GM06990 (cell line): ENCODE data around the gene CMTR2.

Experiments used
- DNase-seq: peaks from one replicate; pipeline ENCODE4 v3.0.0-alpha.2; 2011; ENCODE audit not compliant: insufficient read length; ENCODE audit errors: extremely low read depth
- H3K27me3 ChIP-seq: replicated peaks from 2 replicates; pipeline ENCODE4 v1.6.0; 2011; ENCODE audit warnings: low read length; ENCODE audit not compliant: control insufficient read depth, insufficient read depth
- H3K36me3 ChIP-seq: 2 replicates; pipeline ENCODE4 v1.5.1; 2011; ENCODE audit warnings: low read length; ENCODE audit not compliant: control insufficient read depth, insufficient read depth
- H3K4me3 ChIP-seq: replicated peaks from 2 replicates; pipeline ENCODE4 v1.5.1; 2011; ENCODE audit warnings: low read depth, mild to moderate bottlenecking, control low read depth, low read length
- CTCF ChIP-seq: IDR thresholded peaks from 2 replicates; pipeline ENCODE4 v1.5.1; 2011; ENCODE audit warnings: low read length, control low read depth, mild to moderate bottlenecking, inconsistent platforms; ENCODE audit not compliant: insufficient read depth, poor library complexity, severe bottlenecking

The CMTR2 gene

GRCh38 chr16:71250461-71251235, 38.6 kb downstream of the CMTR2 start:
- no peak for DNase-seq
- Histone ChIP-seq H3K27me3 (no peaks in the 10 kb centered on the region), H3K36me3 (no peaks in the 10 kb centered on the region), H3K4me3 (no peak overlapping the region)
- no peak for TF ChIP-seq CTCF

- no peak for DNase-seq
- no peak for TF ChIP-seq CTCF
- Histone ChIP-seq H3K4me3 (no peak overlapping the region), H3K36me3 (no peaks in the 10 kb centered on the region), H3K27me3 (no peaks in the 10 kb centered on the region)
Measured at GRCh38 chr16:71249399-71249798, 39.8 kb downstream of the CMTR2 start.

GRCh38 chr16:71247478-71247877, 41.7 kb downstream of the CMTR2 start:
- DNase-seq = no peak
- no peaks in the 10 kb centered on the region for H3K36me3 ChIP-seq
- H3K4me3 ChIP-seq = no peak overlapping the region
- no peak for TF ChIP-seq CTCF
- no peaks in the 10 kb centered on the region for H3K27me3 ChIP-seq

- no peak for TF ChIP-seq CTCF
- H3K27me3 ChIP-seq = no peaks in the 10 kb centered on the region
- DNase-seq = no peak
- H3K36me3 ChIP-seq = no peaks in the 10 kb centered on the region
- H3K4me3 ChIP-seq = no peak overlapping the region
Measured at GRCh38 chr16:71246309-71246708, 42.9 kb downstream of the CMTR2 start.

- no peak for DNase-seq
- no peak overlapping the region for H3K4me3 ChIP-seq
- TF ChIP-seq CTCF = no peak
- no peaks in the 10 kb centered on the region for H3K36me3 ChIP-seq
- peaks cover 1% of the 10 kb centered on the region; the same call in 1 of the 2 replicates for H3K27me3 ChIP-seq
Measured at GRCh38 chr16:71244521-71244920, 44.7 kb downstream of the CMTR2 start.

- DNase-seq = no peak
- TF ChIP-seq CTCF = no peak
- H3K4me3 ChIP-seq = no peak overlapping the region
- no peaks in the 10 kb centered on the region for H3K36me3 ChIP-seq
- H3K27me3 ChIP-seq = peaks cover 1% of the 10 kb centered on the region; the same call in 1 of the 2 replicates
Measured at GRCh38 chr16:71242601-71243000, 46.6 kb downstream of the CMTR2 start.
